ENCODE data around the gene HACD1.

Gene HACD1

GRCh38 chr10:17617031-17617911, at the start of gene HACD1:
Gene HACD1 (minus strand): TSS chr10:17617374. CDS start chr10:17617339, 35 bp downstream.
- no peak for FAIRE-seq

- FAIRE-seq, result no peak
These were observed 48.6 kb upstream of the HACD1 start for GRCh38 chr10:17665747-17666146.

GRCh38 chr10:17663450-17663849, 46.3 kb upstream of the HACD1 start:
- no peak for FAIRE-seq

GRCh38 chr10:17662193-17663138, 45.3 kb upstream of the HACD1 start:
- no peak for FAIRE-seq

- no peak for FAIRE-seq
These were observed 44.3 kb upstream of the HACD1 start for GRCh38 chr10:17661510-17661909.

- no peak for FAIRE-seq
These were observed 43.7 kb upstream of the HACD1 start for GRCh38 chr10:17660921-17661320.

- no peak for FAIRE-seq
These were observed 42.2 kb upstream of the HACD1 start for GRCh38 chr10:17659365-17659764.

GRCh38 chr10:17657103-17657500, 39.9 kb upstream of the HACD1 start:
- FAIRE-seq, result no peak

- no peak for FAIRE-seq
These were observed 38.5 kb upstream of the HACD1 start for GRCh38 chr10:17655567-17656146.

GRCh38 chr10:17655009-17655408, 37.8 kb upstream of the HACD1 start:
- FAIRE-seq, result no peak

GRCh38 chr10:17652585-17652984, 35.4 kb upstream of the HACD1 start:
- FAIRE-seq, result no peak

GRCh38 chr10:17651896-17652295, 34.7 kb upstream of the HACD1 start:
- FAIRE-seq, result no peak

- FAIRE-seq, result no peak
These were observed 33.2 kb upstream of the HACD1 start for GRCh38 chr10:17650416-17650815.

- FAIRE-seq, result no peak
These were observed 32.7 kb upstream of the HACD1 start for GRCh38 chr10:17649836-17650235.

- FAIRE-seq, result no peak
These were observed 31.9 kb upstream of the HACD1 start for GRCh38 chr10:17649052-17649451.

GRCh38 chr10:17648243-17649035, 31.3 kb upstream of the HACD1 start:
- no peak for FAIRE-seq

GRCh38 chr10:17647326-17647725, 30.2 kb upstream of the HACD1 start:
- no peak for FAIRE-seq

GRCh38 chr10:17645621-17646345, 28.6 kb upstream of the HACD1 start:
- no peak for FAIRE-seq

GRCh38 chr10:17644485-17644943, 27.3 kb upstream of the HACD1 start:
- no peak for FAIRE-seq

- no peak for FAIRE-seq
These were observed 26.7 kb upstream of the HACD1 start, which contains the start of gene STAM for GRCh38 chr10:17643755-17644484. Gene STAM (plus strand): TSS chr10:17644151. CDS start chr10:17644340, 189 bp downstream.

GRCh38 chr10:17643339-17643754, 26.2 kb upstream of the HACD1 start:
- FAIRE-seq, result no peak

Data from A204.1 (cell line).